SK-N-SH (cell line): Measurements from ENCODE around the gene IRAK3. TPM values are rescaled to one million over a fixed set of nuclear protein-coding genes. Genes with fewer than 3 reads are reported as not detected.

Source experiments
- CTCF ChIA-PET: fragments of 300-600, 350-600 bp; formaldehyde crosslinking; extraction: SDS; loops from one replicate; lab custom pipeline; 2021; lab: Yijun Ruan, JAX
- POLR2A ChIA-PET: fragments of 350-600 bp; sonication (Branson Sonifier 250); formaldehyde crosslinking; extraction: SDS; loops from one replicate; lab custom pipeline; 2020; ENCODE audit warnings: antibody characterized with exemption, inconsistent platforms; lab: Yijun Ruan, JAX
- DNase-seq: peaks from one replicate; pipeline ENCODE4 v3.0.0; 2012
- H2AFZ ChIP-seq: fragments of 200-600 bp; sonication (generic); 2 replicates; pipeline ENCODE4 v1.8.1; 2016; ENCODE audit warnings: antibody characterized with exemption, mild to moderate bottlenecking, low read depth
- H3F3A ChIP-seq: fragments of 200-600 bp; sonication (generic); replicated peaks from 2 replicates; pipeline ENCODE3; 2016; ENCODE audit warnings: antibody characterized with exemption, mild to moderate bottlenecking; ENCODE audit not compliant: insufficient read depth
- H3K27ac ChIP-seq, 2 experiments: fragments of 200-500 bp in 1 of 2; fragments of 200-600 bp in 1 of 2; sonication (Bioruptor generic) in 1 of 2; sonication (generic), shearing (Covaris generic) in 1 of 2; 2 replicates each; pipeline versions ENCODE4 v1.5.1 to v1.6.1; 2014 to 2016; ENCODE audit warnings: low read depth in 2 of 2, inconsistent platforms in 1 of 2, low read length in 1 of 2, mild to moderate bottlenecking in 1 of 2, mixed read lengths in 1 of 2
- H3K27me3 ChIP-seq: fragments of 200-600 bp; sonication (generic), shearing (Covaris generic); 2 replicates; pipeline ENCODE4 v1.6.1; 2016; ENCODE audit warnings: mixed run types; ENCODE audit not compliant: insufficient read depth
- H3K36me3 ChIP-seq, 2 experiments: fragments of 200-500 bp in 1 of 2; fragments of 200-600 bp in 1 of 2; sonication (Bioruptor generic) in 1 of 2; sonication (generic) in 1 of 2; replicated peaks in 1 of 2; 2 replicates each; pipeline versions ENCODE3 to v1.5.1; 2014 to 2016; ENCODE audit warnings: low read length in 1 of 2, mild to moderate bottlenecking in 1 of 2; ENCODE audit not compliant: insufficient read depth in 2 of 2, control insufficient read depth in 1 of 2
- H3K4me1 ChIP-seq, 2 experiments: fragments of 200-500 bp in 1 of 2; fragments of 200-600 bp in 1 of 2; sonication (Bioruptor generic) in 1 of 2; sonication (generic), shearing (Covaris generic) in 1 of 2; 2 replicates each; pipeline versions ENCODE4 v1.5.1 to v1.6.1; 2014 to 2016; ENCODE audit warnings: low read depth in 1 of 2, low read length in 1 of 2, mixed run types in 1 of 2; ENCODE audit not compliant: insufficient read depth in 2 of 2, control insufficient read depth in 1 of 2
- H3K4me2 ChIP-seq: fragments of 200-600 bp; sonication (generic), shearing (Covaris generic); 2 replicates; pipeline ENCODE4 v1.6.1; 2017; ENCODE audit warnings: mixed run types
- H3K4me3 ChIP-seq, 2 experiments: fragments of 200-500 bp in 1 of 2; fragments of 200-600 bp in 1 of 2; sonication (Bioruptor generic) in 1 of 2; sonication (generic), shearing (Covaris generic) in 1 of 2; 2 replicates each; pipeline versions ENCODE4 v1.5.1 to v1.8.1; 2014 to 2016; ENCODE audit warnings: low read depth in 2 of 2, inconsistent platforms in 1 of 2, low read length in 1 of 2, mild to moderate bottlenecking in 1 of 2, mixed read lengths in 1 of 2, moderate library complexity in 1 of 2
- H3K79me2 ChIP-seq: fragments of 200-600 bp; sonication (generic); 2 replicates; pipeline ENCODE4 v1.8.1; 2017; ENCODE audit warnings: mild to moderate bottlenecking; ENCODE audit not compliant: insufficient read depth
- H3K9ac ChIP-seq: fragments of 200-600 bp; sonication (generic); 2 replicates; pipeline ENCODE4 v1.6.1; 2017; ENCODE audit warnings: mixed run types
- H3K9me2 ChIP-seq: fragments of 200-600 bp; sonication (generic); 2 replicates; pipeline ENCODE4 v1.6.1; 2017; ENCODE audit warnings: mixed run types
- H3K9me3 ChIP-seq: fragments of 200-600 bp; sonication (generic); 2 replicates; pipeline ENCODE4 v1.6.1; 2017; ENCODE audit warnings: mixed run types, mild to moderate bottlenecking, moderate library complexity
- H4K20me1 ChIP-seq: fragments of 200-600 bp; sonication (generic); 2 replicates; pipeline ENCODE4 v1.6.1; 2017; ENCODE audit warnings: mild to moderate bottlenecking, mixed run types; ENCODE audit not compliant: insufficient read depth
- ELF1 ChIP-seq: IDR thresholded peaks from 2 replicates; pipeline ENCODE4 v1.4.0; 2012
- EZH2phosphoT487 ChIP-seq: fragments of 200-600 bp; sonication (generic); IDR thresholded peaks from 2 replicates; pipeline ENCODE4 v1.6.1; 2017; ENCODE audit warnings: low read depth, mixed run types, mild to moderate bottlenecking, antibody characterized with exemption, moderate library complexity, borderline replicate concordance
- FOXJ3 ChIP-seq: sonication (generic); formaldehyde crosslinking; IDR thresholded peaks from 2 replicates; pipeline ENCODE4 v1.5.1; 2020; ENCODE audit warnings: mild to moderate bottlenecking, missing genetic modification reagents
- GATA2 ChIP-seq: sonication (generic); formaldehyde crosslinking; IDR thresholded peaks from 2 replicates; pipeline ENCODE4 v1.5.0; 2020; ENCODE audit warnings: mild to moderate bottlenecking, missing genetic modification reagents
- JUND ChIP-seq: IDR thresholded peaks from 2 replicates; pipeline ENCODE4 v1.4.0; 2012
- MAX ChIP-seq: IDR thresholded peaks from 2 replicates; pipeline ENCODE4 v1.4.0; 2012; ENCODE audit warnings: low read depth
- RAD21 ChIP-seq: IDR thresholded peaks from 2 replicates; pipeline ENCODE4 v1.6.1; 2012; ENCODE audit warnings: mild to moderate bottlenecking, low read length
- RCOR1 ChIP-seq: fragments of 150-350 bp; IDR thresholded peaks from 2 replicates; pipeline ENCODE4 v1.6.1; 2017; ENCODE audit warnings: antibody characterized with exemption, low read length
- REST ChIP-seq: IDR thresholded peaks from 2 replicates; pipeline ENCODE4 v1.6.1; 2012; ENCODE audit warnings: mild to moderate bottlenecking, low read depth, low read length, moderate library complexity
- WGBS: methylation state at CpG from one replicate; pipeline ENCODE4 v1.1.6; 2017; ENCODE audit warnings: low lambda C conversion rate; 5-methylcytosine and 5-hydroxymethylcytosine counted together
- polyA plus RNA-seq, 3 experiments: library from polyadenylated mRNA; depleted of rRNA; stranded (reverse); fragments of >200 nt; gene quantifications; 2 replicates each; pipeline ENCODE4 v1.2.3, GENCODE V29; 2012

The IRAK3 gene
- polyA plus RNA-seq, 1 of the 3 experiments (the other 2 are of a cell fraction), result not detected

GRCh38 chr12:66160704-66161103 lies 28.3 kb upstream of the IRAK3 start:
- no peak for TF ChIP-seq ELF1
- no peak for DNase-seq
- no peaks in the 10 kb centered on the region for H3K9me2 ChIP-seq

GRCh38 chr12:66162701-66163100 lies 26.3 kb upstream of the IRAK3 start:
- no peak for DNase-seq
- H3K27ac ChIP-seq, result no peak overlapping the region
- no peaks in the 10 kb centered on the region for H3F3A ChIP-seq
- H3K4me1 ChIP-seq, result no peaks in the 10 kb centered on the region; a peak in 1 of 4 replicates
- no peak for TF ChIP-seq RCOR1
- TF ChIP-seq MAX, result no peak
- no peak for TF ChIP-seq RAD21
- TF ChIP-seq GATA2 (CRISPR knock-in tag), result no peak
- TF ChIP-seq REST, result no peak
- no peak for TF ChIP-seq JUND
- no peak for TF ChIP-seq EZH2phosphoT487
- TF ChIP-seq FOXJ3 (CRISPR knock-in tag), result no peak
- 85% methylated on average over 2 of the region's 2 CpGs for WGBS
- H3K9me2 ChIP-seq, result no peaks in the 10 kb centered on the region
- H3K36me3 ChIP-seq, result peaks cover 9 to 38% of the 10 kb centered on the region in 2 experiments
- ChIA-PET POLR2A (no interaction called here), CTCF (interaction anchor here (1.0 kb wide), 1 partner anchor 17 kb away, joined by 3 read pairs; no protein-coding TSS in a partner anchor)
- no peaks in the 10 kb centered on the region for H3K9me3 ChIP-seq
- H3K4me3 ChIP-seq, result no peak overlapping the region
- no peak overlapping the region for H2AFZ ChIP-seq
- no peaks in the 10 kb centered on the region for H3K27me3 ChIP-seq
- H3K9ac ChIP-seq, result no peak overlapping the region
- H4K20me1 ChIP-seq, result no peaks in the 10 kb centered on the region; the same call in 1 of the 2 replicates
- H3K4me2 ChIP-seq, result no peak overlapping the region
- peaks cover 81% of the 10 kb centered on the region for H3K79me2 ChIP-seq

More at GRCh38 chr12:66160704-66161103, 28.3 kb upstream of the IRAK3 start:
- Histone ChIP-seq H3K9me3 (no peaks in the 10 kb centered on the region), H3K27ac (no peak overlapping the region), H3K4me2 (no peak overlapping the region), H4K20me1 (no peaks in the 10 kb centered on the region; the same call in 1 of the 2 replicates), H3K4me3 (no peak overlapping the region), H3K36me3 (peaks cover 9 to 23% of the 10 kb centered on the region in 2 experiments), H3K9ac (no peak overlapping the region), H3K27me3 (no peaks in the 10 kb centered on the region), H3K4me1 (no peaks in the 10 kb centered on the region; a peak in 1 of 4 replicates), H3K79me2 (peaks cover 72% of the 10 kb centered on the region), H3F3A (no peaks in the 10 kb centered on the region), H2AFZ (no peak overlapping the region)
- WGBS, result 97% methylated on average over 11 of the region's 28 CpGs
- CTCF ChIA-PET, result interaction anchor here (1.3 kb wide), 1 partner anchor 28 kb away, joined by 4 read pairs; no protein-coding TSS in a partner anchor
- POLR2A ChIA-PET, result no interaction called here
